Stomach smooth muscle (tissue), 2 donors: Measurements from ENCODE around the gene TSPYL1.

Experiments
- H3K27ac ChIP-seq: one replicate; pipeline ENCODE4 v1.7.0; 2013; ENCODE audit warnings: mild to moderate bottlenecking, low read length, inconsistent platforms
- H3K27me3 ChIP-seq, 2 donors: one replicate each; pipeline ENCODE4 v1.7.0; 2013; ENCODE audit warnings: low read length in 2 of 2; ENCODE audit not compliant: insufficient read depth in 2 of 2, control insufficient read depth in 1 of 2
- H3K36me3 ChIP-seq, 2 donors: one replicate each; pipeline ENCODE4 v1.7.0; 2013; ENCODE audit warnings: low read length in 2 of 2; ENCODE audit not compliant: control insufficient read depth in 2 of 2, insufficient read depth in 2 of 2
- H3K4me1 ChIP-seq: one replicate; pipeline ENCODE4 v1.7.0; 2013; ENCODE audit warnings: low read length; ENCODE audit not compliant: control insufficient read depth, insufficient read depth
- H3K4me3 ChIP-seq, 2 donors: one replicate each; pipeline ENCODE4 v1.7.0; 2013; ENCODE audit warnings: low read length in 2 of 2
- H3K9ac ChIP-seq, 2 donors: one replicate each; pipeline ENCODE4 v1.7.0; 2013; ENCODE audit warnings: low read length in 2 of 2, mild to moderate bottlenecking in 1 of 2
- H3K9me3 ChIP-seq, 2 donors: one replicate each; pipeline ENCODE4 v1.7.0; 2013; ENCODE audit warnings: low read length in 2 of 2; ENCODE audit not compliant: control insufficient read depth in 2 of 2
- donor health status: healthy.
- donor health status: Pancreatic carcinoma.

TSPYL1 gene

DNA sequence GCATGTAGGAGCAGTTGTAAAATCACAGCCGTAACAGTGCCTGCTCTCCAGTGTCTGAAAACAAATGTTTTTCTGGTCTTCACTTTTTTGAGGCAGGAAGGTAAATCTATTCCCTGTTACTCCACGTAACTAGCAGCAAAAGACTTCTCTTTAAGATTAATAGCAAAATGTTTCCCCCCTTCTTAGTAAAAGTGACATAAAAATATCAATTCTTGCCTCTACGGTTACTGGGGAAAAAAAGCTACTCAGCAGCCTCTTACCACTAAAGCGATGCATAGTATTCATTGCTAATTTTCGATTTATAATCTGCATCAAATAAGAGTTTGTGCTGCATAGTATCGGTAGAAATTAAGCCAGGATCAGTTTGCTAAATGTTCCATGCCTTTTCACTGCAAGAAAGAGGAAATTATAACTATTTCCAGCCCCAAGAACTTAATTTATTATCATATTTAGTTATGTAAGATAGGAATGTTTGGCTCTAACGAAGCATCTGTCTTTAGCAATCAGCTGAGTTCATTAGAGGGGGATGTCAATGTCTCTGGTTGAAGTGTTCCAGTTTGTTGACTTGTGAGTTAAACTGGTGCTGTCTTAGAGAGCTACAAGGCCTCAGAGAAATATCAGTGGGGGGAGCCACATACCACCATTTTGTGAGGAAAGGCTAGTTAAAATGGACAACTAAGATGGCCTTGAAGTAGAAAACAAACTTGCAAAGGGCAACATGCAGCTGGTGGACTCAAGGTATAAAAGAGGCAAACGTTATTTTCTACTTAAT lies 617 bp upstream of the TSPYL1 start:
- peaks cover 2 to 5% of the 10 kb centered on the region in 2 donors for H3K36me3 ChIP-seq

DNA sequence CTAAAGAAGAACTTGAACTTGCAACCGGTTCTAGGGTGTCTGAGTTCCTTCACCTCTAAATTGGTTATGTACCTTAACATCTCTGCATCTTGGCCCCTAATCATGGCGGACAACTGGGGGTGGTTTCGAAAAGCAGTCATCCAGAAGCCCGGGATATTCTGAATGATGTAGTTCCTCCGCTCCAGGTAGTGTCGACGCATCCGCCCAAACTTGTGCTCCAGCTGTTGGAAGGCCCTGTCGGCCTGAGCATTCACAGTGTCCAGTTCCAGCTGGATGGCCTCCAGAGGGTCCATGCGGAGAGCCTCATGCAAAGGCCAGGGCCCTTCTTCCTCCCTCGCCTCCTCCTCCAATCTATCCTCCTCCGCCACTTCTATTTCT lies 887 bp downstream of the TSPYL1 start:
- peak overlapping the region; percentile 72 to 97 for H3K4me3 ChIP-seq
- H3K27ac ChIP-seq, result peak overlapping the region; percentile 99
- peaks cover 2 to 5% of the 10 kb centered on the region in 2 donors for H3K36me3 ChIP-seq
- H3K27me3 ChIP-seq, result no peaks in the 10 kb centered on the region
- peaks cover 8% of the 10 kb centered on the region for H3K4me1 ChIP-seq
- H3K9me3 ChIP-seq, result no peaks in the 10 kb centered on the region
- H3K9ac ChIP-seq, result peak overlapping the region; percentile 99

More for the DNA sequence above, 617 bp upstream of the TSPYL1 start:
- Histone ChIP-seq H3K9ac (peak overlapping the region; percentile 99), H3K4me1 (peaks cover 8% of the 10 kb centered on the region), H3K9me3 (no peaks in the 10 kb centered on the region), H3K4me3 (peak overlapping the region; percentile 72 to 97), H3K27me3 (no peaks in the 10 kb centered on the region), H3K27ac (peak overlapping the region; percentile 99)

DNA sequence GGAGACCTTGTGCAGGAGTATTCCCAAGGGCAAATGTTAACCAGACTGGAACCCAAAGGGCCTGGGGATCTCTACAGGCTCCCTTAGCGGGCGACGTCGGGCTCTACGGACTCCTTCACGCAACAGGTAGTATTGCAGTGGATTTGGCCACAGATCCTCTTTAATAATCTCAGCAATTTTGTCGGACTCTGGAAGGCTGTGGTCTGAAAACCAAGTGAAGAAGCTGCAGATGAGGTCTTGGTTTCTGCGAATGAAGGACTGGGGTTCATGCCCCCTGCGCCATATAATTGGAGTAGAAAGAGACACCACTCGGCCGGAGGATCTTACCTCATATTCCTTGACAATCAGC lies 1.3 kb downstream of the TSPYL1 start:
- H3K27ac ChIP-seq, result peak overlapping the region; percentile 99
- H3K36me3 ChIP-seq, result peaks cover 2 to 6% of the 10 kb centered on the region in 2 donors
- peaks cover 8% of the 10 kb centered on the region for H3K4me1 ChIP-seq
- H3K27me3 ChIP-seq, result no peaks in the 10 kb centered on the region
- H3K9me3 ChIP-seq, result no peaks in the 10 kb centered on the region
- H3K4me3 ChIP-seq, result peak overlapping the region; percentile 72 to 97
- peak overlapping the region; percentile 99 for H3K9ac ChIP-seq

DNA sequence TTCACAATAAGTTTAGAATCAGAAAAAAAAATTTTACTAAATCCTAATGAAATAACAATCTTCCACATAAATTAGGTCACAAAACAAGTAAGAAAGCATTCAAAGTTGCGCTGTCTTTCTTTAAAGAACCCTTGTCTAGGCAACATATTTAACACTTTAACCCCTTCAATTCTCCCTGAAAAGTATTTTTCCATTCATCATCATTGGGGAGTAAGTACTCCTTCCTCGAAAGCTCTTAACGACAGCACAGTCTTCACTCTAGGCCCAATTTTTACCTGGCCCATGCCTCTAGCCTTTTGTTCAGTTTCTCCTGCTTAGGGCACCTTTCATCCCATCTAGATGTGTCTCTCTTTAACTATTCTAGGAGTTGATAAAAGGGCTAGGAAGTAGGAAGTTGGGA lies 2.6 kb downstream of the TSPYL1 start:
- Histone ChIP-seq H3K27ac (no peak overlapping the region), H3K9ac (peak overlapping the region; percentile 52 to 99)

DNA sequence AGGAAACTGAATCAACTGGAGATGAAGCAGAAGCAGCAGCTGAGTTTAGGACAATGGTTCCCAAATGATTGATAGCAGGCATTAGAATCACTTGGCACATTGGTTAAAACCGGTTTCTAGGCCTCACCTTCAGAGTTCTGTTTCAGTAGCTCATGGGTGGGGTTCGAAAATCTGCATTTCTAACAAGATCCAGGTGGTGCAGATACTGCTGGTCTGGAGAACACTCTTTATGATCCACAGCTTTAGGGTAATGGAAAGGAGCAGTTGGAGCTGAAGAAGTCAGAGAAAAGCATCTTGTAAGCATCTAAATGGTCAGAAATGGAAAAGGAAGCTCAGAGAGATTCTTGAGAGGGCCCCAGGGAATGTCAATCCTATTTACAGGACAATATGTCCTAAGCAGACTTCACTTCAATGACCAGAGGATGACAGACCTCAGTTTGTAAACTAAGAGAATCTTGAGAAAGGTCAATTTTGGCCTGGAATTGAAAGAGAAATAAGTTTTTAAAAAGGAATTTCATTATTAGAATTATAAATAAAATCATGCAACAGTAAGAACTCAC lies 8.5 kb downstream of the TSPYL1 start:
- H3K4me3 ChIP-seq, result no peak overlapping the region
- H3K9ac ChIP-seq, result no peak overlapping the region

More for the DNA sequence above, 2.6 kb downstream of the TSPYL1 start:
- H3K9me3 ChIP-seq, result no peaks in the 10 kb centered on the region
- no peaks in the 10 kb centered on the region for H3K27me3 ChIP-seq
- H3K4me3 ChIP-seq, result peak overlapping the region; percentile 53 to 97
- H3K4me1 ChIP-seq, result peaks cover 8% of the 10 kb centered on the region
- peaks cover 2 to 12% of the 10 kb centered on the region in 2 donors for H3K36me3 ChIP-seq

DNA sequence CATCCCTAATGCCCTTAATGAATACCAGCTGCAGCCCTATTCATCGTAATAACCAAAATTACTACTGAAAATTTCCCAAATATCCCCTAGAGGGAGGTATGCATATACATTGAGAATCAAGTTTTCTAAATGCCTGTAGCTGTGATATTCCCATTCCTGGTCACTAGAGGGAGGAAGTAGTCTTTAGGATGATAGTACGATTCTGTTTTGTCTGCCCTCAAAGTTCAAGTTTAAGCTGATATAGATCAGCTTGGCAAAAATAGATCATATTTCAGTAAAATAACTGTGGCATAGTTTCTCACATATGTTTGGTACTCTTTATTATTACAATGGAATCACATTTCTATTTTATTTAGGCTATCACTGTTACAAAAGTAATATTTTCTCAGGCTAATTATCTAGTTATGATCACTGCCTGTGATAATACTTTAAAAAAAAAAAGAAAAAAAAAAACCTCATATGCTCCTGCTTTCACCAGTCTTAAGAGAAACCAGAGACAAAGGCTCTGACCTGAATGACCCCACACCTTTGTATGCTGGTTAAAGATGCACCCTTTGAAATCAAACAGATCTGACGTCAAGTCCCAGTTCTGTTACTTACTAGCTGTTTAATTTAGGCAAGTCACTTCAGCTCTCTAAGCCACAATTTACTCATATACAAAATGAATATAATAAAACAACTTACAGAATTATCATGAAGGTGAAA lies 11.0 kb downstream of the TSPYL1 start:
- Histone ChIP-seq H3K27ac (no peak overlapping the region), H3K4me3 (no peak overlapping the region), H3K4me1 (no peaks in the 10 kb centered on the region), H3K9me3 (no peaks in the 10 kb centered on the region), H3K36me3 (peaks cover 0 to 10% of the 10 kb centered on the region in 2 donors), H3K9ac (no peak overlapping the region), H3K27me3 (no peaks in the 10 kb centered on the region)

More for the DNA sequence above, 8.5 kb downstream of the TSPYL1 start:
- H3K4me1 ChIP-seq, result no peaks in the 10 kb centered on the region
- H3K27ac ChIP-seq, result no peak overlapping the region
- H3K9me3 ChIP-seq, result no peaks in the 10 kb centered on the region
- peaks cover 0 to 7% of the 10 kb centered on the region in 2 donors for H3K36me3 ChIP-seq
- no peaks in the 10 kb centered on the region for H3K27me3 ChIP-seq

DNA sequence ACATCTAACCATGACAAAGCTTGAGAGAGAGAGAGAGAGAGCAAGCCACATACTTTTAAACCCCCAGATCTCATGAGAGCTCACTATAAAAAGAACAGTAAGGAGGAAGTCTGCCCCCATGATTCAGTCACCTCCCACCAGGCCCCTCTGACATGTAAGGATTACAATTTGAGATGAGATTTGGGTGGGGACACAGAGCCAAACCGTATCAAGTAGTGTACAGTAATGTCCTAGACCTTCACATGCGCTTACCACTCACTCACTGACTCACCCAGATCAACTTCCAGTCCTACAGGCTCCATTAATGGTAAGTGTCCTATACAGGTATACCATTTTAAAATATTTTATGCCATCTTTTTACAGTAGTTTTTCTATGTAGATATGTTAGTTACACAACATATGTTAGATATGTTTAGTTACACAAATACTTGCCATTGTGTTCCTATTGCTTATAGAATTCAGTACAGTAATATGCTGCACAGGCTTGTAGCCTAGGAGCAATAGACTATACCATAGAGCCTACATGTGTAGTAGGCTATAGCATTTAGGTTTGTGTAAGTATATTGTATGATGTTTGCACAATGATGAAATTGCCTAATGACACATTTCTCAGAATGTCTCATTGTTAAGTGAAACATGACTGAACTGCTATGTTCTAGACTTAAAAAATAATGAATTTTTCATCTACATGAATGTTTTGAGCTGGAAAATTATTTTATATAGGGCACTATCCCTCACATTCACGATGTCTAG lies 11.7 kb downstream of the TSPYL1 start:
- peaks cover 0 to 4% of the 10 kb centered on the region in 2 donors for H3K36me3 ChIP-seq
- no peaks in the 10 kb centered on the region for H3K27me3 ChIP-seq
- H3K9me3 ChIP-seq, result no peaks in the 10 kb centered on the region
- H3K4me1 ChIP-seq, result no peaks in the 10 kb centered on the region
- no peak overlapping the region for H3K4me3 ChIP-seq
- H3K27ac ChIP-seq, result no peak overlapping the region
- no peak overlapping the region for H3K9ac ChIP-seq

DNA sequence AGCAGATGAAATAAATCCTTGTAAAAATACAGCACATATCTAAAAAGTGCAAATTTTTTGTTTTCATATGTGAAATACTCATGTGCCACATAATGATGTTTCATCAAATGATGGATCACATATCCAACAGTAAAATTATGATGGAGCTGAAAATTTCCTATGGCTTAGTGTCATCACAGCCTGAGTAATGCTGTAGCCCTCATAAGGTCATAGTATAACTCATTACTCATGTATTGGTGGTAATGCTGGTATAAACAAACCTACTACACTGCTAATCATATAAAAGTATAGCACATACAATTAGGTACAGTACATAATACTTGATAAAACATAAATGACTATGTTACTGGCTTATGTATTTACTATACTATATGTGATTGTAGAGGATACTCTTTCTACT lies 12.9 kb downstream of the TSPYL1 start:
- Histone ChIP-seq H3K36me3 (peaks cover 0 to 3% of the 10 kb centered on the region in 2 donors), H3K9ac (no peak overlapping the region), H3K27ac (no peak overlapping the region), H3K4me1 (no peaks in the 10 kb centered on the region), H3K27me3 (no peaks in the 10 kb centered on the region), H3K9me3 (no peaks in the 10 kb centered on the region), H3K4me3 (no peak overlapping the region)

DNA sequence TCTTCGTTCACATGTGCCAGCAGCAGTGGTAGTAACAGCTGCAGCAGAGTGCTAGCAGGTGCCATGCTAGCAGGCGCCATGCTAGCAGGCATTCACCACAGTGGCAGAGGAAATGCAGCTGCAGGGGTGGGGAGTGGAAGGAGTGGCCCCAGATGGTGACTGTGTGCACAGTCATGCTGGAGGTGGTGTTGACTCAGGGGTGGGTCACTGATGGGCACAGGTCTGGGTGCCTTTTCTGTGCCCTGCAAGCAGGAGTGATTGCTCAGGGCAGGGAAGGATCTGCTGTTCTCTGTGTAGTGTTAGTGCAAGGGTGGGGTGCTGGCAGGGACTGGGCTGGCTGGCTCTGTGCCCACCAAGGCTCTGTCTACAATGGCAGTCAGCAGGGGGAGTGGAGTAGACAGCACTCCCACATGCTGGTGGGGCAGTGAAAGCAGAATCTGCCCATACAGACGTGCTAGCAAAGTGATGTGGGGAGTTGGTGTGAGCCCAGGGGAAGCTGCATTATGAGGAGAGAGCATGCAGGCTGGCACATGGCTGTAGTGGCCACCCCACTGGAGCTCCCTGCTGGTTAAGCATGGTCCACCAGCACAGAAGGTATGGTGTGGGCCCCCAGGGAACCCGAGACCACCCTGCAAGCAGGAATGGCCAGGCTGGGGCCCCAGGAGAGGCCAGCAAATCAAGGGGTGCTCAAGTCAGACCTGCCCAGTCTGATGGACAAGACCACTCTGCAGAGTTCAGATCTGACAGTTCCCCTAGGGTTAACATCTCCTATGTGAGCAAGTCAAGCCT lies 14.5 kb downstream of the TSPYL1 start:
- no peaks in the 10 kb centered on the region for H3K9me3 ChIP-seq
- no peak overlapping the region for H3K9ac ChIP-seq
- no peaks in the 10 kb centered on the region for H3K27me3 ChIP-seq
- H3K36me3 ChIP-seq, result peaks cover 0 to 3% of the 10 kb centered on the region in 2 donors
- H3K27ac ChIP-seq, result no peak overlapping the region
- no peak overlapping the region for H3K4me3 ChIP-seq
- no peaks in the 10 kb centered on the region for H3K4me1 ChIP-seq

DNA sequence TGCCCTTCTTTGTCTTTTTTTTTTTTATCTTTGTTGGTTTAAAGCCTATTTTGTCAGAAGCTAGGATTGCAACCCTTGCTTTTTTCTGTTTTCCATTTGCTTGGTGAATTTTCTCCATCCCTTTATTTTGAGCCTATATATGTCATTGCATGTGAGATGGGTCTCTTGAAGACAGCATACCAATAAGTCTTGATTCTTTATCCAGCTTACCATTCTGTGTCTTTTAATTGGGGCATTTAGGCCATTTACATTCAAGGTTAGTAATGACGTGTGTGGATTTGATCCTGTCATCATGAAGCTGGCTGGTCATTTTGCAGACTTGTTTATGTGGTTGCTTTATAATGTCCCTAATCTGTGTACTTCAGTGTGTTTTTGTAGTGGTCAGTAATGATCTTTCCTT lies 16.4 kb downstream of the TSPYL1 start:
- H3K4me3 ChIP-seq, result no peak overlapping the region
- no peak overlapping the region for H3K27ac ChIP-seq
- H3K9me3 ChIP-seq, result no peaks in the 10 kb centered on the region
- H3K4me1 ChIP-seq, result no peaks in the 10 kb centered on the region
- H3K27me3 ChIP-seq, result no peaks in the 10 kb centered on the region
- H3K36me3 ChIP-seq, result peaks cover 0 to 3% of the 10 kb centered on the region in 2 donors
- no peak overlapping the region for H3K9ac ChIP-seq
